ENCODE data around the gene KIFBP. TPM values are rescaled to one million over a fixed set of nuclear protein-coding genes. Genes with fewer than 3 reads are reported as not detected.

The KIFBP gene
- total and polyA plus RNA-seq, 8 donors: 5.5 to 16.4 (median 6.7) TPM

DNA sequence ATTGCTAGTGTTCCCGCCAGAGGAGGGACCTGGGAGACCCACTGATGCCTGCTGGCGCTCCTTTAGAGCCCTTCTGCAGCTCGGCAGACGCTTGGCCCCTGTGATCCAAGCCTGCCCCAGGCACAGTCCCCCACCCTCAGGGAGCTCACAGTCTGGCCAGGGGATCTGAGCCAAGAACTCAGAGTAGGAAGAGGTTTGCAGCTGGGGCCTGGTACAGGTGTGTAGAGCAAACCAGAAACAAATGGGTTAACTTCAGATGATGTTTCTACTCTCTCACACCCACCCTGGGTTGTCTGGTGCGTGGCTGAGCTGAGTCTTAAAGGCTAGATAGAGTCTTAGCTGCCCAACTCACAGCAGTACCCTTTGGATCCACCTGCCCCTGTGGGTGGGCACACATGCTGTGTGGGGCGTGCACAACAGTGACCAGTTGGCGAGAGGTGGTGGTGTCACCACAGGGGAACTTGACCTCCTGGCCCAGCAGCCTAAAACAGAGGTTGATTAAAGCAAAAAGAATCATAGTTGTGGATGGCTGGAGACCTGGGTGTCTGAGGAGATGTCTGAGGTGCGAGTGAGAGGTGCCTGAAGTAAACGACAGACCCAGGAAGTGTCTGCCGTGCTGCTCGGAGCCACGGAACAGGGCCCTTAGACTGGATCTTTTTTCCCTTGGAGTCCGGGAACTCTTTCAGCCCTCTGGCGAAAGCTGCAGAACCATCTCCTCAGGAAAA lies 68.1 kb downstream of the KIFBP start:
- Histone ChIP-seq H3K36me3 (no peaks in the 10 kb centered on the region), H3K27ac (peak overlapping the region in 2 of 4 donors; percentile 30 to 37), H3K4me1 (peaks cover 0 to 4% (median 0%) of the 10 kb centered on the region in 3 donors), H3K27me3 (no peaks in the 10 kb centered on the region), H3K9me3 (no peaks in the 10 kb centered on the region), H3K4me3 (no peak overlapping the region)
- TF ChIP-seq, protein P1, sequence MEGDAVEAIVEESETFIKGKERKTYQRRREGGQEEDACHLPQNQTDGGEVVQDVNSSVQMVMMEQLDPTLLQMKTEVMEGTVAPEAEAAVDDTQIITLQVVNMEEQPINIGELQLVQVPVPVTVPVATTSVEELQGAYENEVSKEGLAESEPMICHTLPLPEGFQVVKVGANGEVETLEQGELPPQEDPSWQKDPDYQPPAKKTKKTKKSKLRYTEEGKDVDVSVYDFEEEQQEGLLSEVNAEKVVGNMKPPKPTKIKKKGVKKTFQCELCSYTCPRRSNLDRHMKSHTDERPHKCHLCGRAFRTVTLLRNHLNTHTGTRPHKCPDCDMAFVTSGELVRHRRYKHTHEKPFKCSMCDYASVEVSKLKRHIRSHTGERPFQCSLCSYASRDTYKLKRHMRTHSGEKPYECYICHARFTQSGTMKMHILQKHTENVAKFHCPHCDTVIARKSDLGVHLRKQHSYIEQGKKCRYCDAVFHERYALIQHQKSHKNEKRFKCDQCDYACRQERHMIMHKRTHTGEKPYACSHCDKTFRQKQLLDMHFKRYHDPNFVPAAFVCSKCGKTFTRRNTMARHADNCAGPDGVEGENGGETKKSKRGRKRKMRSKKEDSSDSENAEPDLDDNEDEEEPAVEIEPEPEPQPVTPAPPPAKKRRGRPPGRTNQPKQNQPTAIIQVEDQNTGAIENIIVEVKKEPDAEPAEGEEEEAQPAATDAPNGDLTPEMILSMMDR (IDR thresholded peaks at IDR 0.05): no peak
- intact Hi-C loops (cut with DNase I): no loop called here
- FAIRE-seq (no peak), DNase-seq (no peak), ATAC-seq (no peak)
- 73 to 75% methylated on average over 14 of the region's 14 CpGs for WGBS, 2 donors

DNA sequence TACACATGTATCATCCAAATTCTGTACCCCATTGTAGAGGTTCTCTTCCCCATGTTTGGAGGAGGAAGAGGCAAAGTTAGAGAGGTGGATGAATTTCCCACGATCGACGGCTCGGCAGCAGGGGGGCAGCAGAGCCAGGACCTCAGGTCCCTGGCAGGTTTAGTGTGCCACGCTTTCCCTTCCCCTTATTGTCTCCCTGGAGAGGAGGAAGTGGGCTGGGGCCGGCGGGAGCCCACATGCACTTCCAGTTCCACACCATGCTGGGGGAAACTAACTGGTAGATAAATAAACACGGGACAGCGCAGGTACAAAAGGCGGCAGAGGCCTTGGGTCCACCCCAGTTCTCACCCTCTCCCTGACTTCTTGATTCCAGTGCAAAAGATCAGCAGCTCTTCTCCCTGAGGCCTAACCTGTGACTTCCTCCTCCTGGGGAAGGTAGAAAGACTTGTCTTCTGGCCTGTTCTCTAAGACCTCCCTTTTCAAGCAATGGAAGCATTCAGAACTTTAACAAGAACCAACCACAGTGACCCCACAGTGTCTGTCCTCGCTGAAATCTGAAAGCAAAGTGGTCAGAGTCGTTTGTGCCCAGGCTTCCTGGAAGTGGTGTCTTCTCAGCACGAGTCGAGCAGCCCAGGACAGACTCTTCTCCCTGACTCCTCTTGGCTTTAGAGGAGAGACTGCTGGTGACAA lies 68.8 kb downstream of the KIFBP start:
- H3K4me3 ChIP-seq: no peak overlapping the region
- no peaks in the 10 kb centered on the region for H3K27me3 ChIP-seq
- peak overlapping the region in 2 of 4 donors; percentile 37 to 58 for H3K27ac ChIP-seq
- H3K36me3 ChIP-seq: no peaks in the 10 kb centered on the region
- WGBS, 2 donors: 50 to 51% methylated on average over 14 of the region's 14 CpGs
- H3K9me3 ChIP-seq: no peaks in the 10 kb centered on the region
- H3K4me1 ChIP-seq: peaks cover 0 to 10% (median 4%) of the 10 kb centered on the region in 3 donors
- ATAC-seq (peak in 2 of 4 donors; percentile 27 to 44), FAIRE-seq (no peak), DNase-seq (peak in 1 of 6 donors; percentile 36)
- TF ChIP-seq, protein P1 (IDR thresholded peaks at IDR 0.05): no peak
- intact Hi-C loops (cut with DNase I): no loop called here

DNA sequence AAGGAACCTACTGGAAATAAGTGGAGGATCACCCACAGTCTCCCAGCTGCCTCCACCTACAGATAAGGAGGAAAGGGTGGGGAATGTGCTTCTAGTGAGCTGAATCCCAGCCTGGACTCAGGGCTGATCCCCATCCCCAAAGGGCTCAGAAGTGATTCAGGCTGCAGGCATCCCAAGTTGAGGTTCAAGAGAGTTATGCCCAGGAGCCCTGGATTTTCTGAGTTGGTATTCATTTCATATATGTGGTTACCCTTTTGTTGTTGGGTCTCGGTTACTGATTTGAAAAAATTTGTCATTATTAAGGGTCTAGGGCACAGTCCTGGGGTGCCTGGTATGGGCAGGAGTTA lies 69.3 kb downstream of the KIFBP start:
- ATAC-seq (no peak), DNase-seq (no peak), FAIRE-seq (no peak)
- TF ChIP-seq, protein P1 (IDR thresholded peaks at IDR 0.05): no peak
- no peak overlapping the region for H3K4me3 ChIP-seq
- H3K4me1 ChIP-seq: peaks cover 0 to 10% (median 4%) of the 10 kb centered on the region in 3 donors
- intact Hi-C loops (cut with DNase I): no loop called here
- H3K9me3 ChIP-seq: no peaks in the 10 kb centered on the region
- H3K27ac ChIP-seq: peak overlapping the region in 2 of 4 donors; percentile 37 to 58
- WGBS, 2 donors: 0% methylated on average over 1 of the region's 1 CpG
- H3K27me3 ChIP-seq: no peaks in the 10 kb centered on the region
- H3K36me3 ChIP-seq: no peaks in the 10 kb centered on the region

DNA sequence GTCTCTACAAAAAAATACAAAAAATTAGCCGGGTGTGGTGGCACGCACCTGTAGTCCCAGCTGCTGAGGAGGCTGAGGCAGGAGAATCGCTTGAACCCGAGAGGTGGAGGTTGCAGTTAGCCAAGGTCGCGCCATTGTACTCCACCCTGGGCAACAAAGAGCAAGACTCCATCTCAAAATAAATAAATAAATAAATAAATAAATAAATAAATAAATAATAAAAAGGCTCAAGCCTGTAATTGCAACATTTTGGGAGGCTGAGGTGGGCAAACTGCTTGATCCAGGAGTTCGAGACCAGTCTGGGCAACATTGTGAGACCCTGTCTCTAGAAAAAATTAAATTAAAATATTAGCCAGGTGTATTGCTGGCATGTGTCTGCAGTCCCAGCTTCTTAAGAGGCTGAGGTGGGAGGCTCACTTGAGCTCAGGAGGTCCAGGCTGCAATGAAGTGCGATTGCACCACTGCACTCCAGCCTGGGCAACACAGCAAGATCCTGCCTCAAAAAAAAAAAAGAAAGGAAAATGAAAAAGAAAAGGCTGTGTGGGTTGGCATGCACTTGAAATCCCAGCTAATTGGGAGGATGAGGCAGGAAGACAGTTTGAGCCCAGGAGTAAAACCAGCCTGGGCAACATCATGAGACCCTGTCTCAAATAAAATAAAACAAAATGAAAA lies 71.7 kb downstream of the KIFBP start:
- peaks cover 0 to 10% (median 4%) of the 10 kb centered on the region in 3 donors for H3K4me1 ChIP-seq
- TF ChIP-seq, protein P1 (IDR thresholded peaks at IDR 0.05): no peak
- H3K27ac ChIP-seq: peak overlapping the region in 2 of 4 donors; percentile 73 to 76
- intact Hi-C loops (cut with DNase I): no loop called here
- H3K9me3 ChIP-seq: no peaks in the 10 kb centered on the region
- ATAC-seq: no peak
- FAIRE-seq: no peak
- H3K27me3 ChIP-seq: no peaks in the 10 kb centered on the region
- no peak overlapping the region for H3K4me3 ChIP-seq
- H3K36me3 ChIP-seq: no peaks in the 10 kb centered on the region
- 93 to 94% methylated on average over 8 of the region's 8 CpGs for WGBS, 2 donors
- no peak for DNase-seq
